Lung (tissue), 12 donors: ENCODE data around the gene SLC35E3. TPM values are rescaled to one million over a fixed set of nuclear protein-coding genes. Genes with fewer than 3 reads are reported as not detected.
"Not testable (repeated sequence)": the region's sequence is repeated elsewhere in the genome, so short reads cannot be mapped to it uniquely, and the experiment has no call there.

Source experiments
- ATAC-seq: fragments of 200-7000 bp; cut with Tn5 transposase; one replicate; pipeline ENCODE4 v1.9.1; 2020; ENCODE audit warnings: moderate number of reproducible peaks; ENCODE audit not compliant: insufficient read depth, low FRiP score
- DNase-seq, 3 donors: peaks; one replicate each; pipeline ENCODE4 v3.0.0-alpha.2; 2013 to 2017
- H3K27ac ChIP-seq, 2 donors: one replicate each; pipeline ENCODE4 v1.5.1; 2013; ENCODE audit warnings: mild to moderate bottlenecking in 2 of 2, moderate library complexity in 2 of 2, control low read depth in 1 of 2, inconsistent platforms in 1 of 2, low read depth in 1 of 2, low read length in 1 of 2
- H3K27me3 ChIP-seq, 3 donors: one replicate each; pipeline ENCODE4 v1.5.1; 2013; ENCODE audit warnings: low read length in 2 of 3; ENCODE audit not compliant: control insufficient read depth in 3 of 3, insufficient read depth in 3 of 3
- H3K36me3 ChIP-seq, 4 donors: one replicate each; pipeline ENCODE4 v1.5.1; 2013; ENCODE audit warnings: low read length in 4 of 4, mild to moderate bottlenecking in 1 of 4, moderate library complexity in 1 of 4; ENCODE audit not compliant: control insufficient read depth in 4 of 4, insufficient read depth in 4 of 4
- H3K4me1 ChIP-seq, 5 donors: one replicate each; pipeline ENCODE4 v1.5.1; 2013; ENCODE audit warnings: low read length in 5 of 5, mild to moderate bottlenecking in 2 of 5, moderate library complexity in 1 of 5; ENCODE audit not compliant: control insufficient read depth in 5 of 5, insufficient read depth in 5 of 5
- H3K4me3 ChIP-seq: one replicate; pipeline ENCODE4 v1.5.1; 2013; ENCODE audit warnings: mild to moderate bottlenecking, control low read depth, moderate library complexity
- H3K9ac ChIP-seq, 2 donors: one replicate each; pipeline ENCODE4 v1.5.1; 2013; ENCODE audit warnings: low read length in 2 of 2, control low read depth in 1 of 2; ENCODE audit not compliant: insufficient read depth in 1 of 2
- H3K9me3 ChIP-seq, 4 donors: one replicate each; pipeline ENCODE4 v1.5.1; 2013; ENCODE audit warnings: low read length in 3 of 4, mild to moderate bottlenecking in 1 of 4, moderate library complexity in 1 of 4; ENCODE audit not compliant: control insufficient read depth in 4 of 4, insufficient read depth in 3 of 4
- CTCF ChIP-seq: IDR thresholded peaks from 2 replicates; pipeline ENCODE4 v1.5.1; 2012; ENCODE audit warnings: mild to moderate bottlenecking; ENCODE audit errors: control extremely low read depth, extremely low read depth
- WGBS, 2 donors: extraction: QIAGEN DNeasy Blood & Tissue Kit; methylation state at CpG; one replicate each; pipeline ENCODE4 v1.1.7; 2013; 5-methylcytosine and 5-hydroxymethylcytosine counted together
- polyA plus RNA-seq, 2 donors: library from polyadenylated mRNA; stranded (reverse); fragments of 200-250 nt; gene quantifications; one replicate each; pipeline ENCODE4 v1.2.1, GENCODE V29; 2013
- total RNA-seq, 2 donors: library from RNA; depleted of rRNA in 1 of 2; stranded (reverse); fragments of >200 nt in 1 of 2; gene quantifications; one replicate each; pipeline ENCODE4 v1.2.1, GENCODE V29; 2014 to 2021
- donor health status: control.
- donor health status: control.
- donor health status: Bipolar disorder and iron deficiency.
- donor health status: healthy.
- donor health status: DM: yes; HTN: yes; CAD: no.

The SLC35E3 gene
- total and polyA plus RNA-seq, 4 donors, result 4.0 to 14.4 (median 9.0) TPM

- Histone ChIP-seq H3K36me3 (peaks cover 0 to 8% (median 3%) of the 10 kb centered on the region in 4 donors), H3K4me1 (peaks cover 0 to 5% (median 0%) of the 10 kb centered on the region in 5 donors), H3K4me3 (no peak overlapping the region), H3K27ac (no peak overlapping the region), H3K9me3 (no peaks in the 10 kb centered on the region), H3K9ac (no peak overlapping the region), H3K27me3 (peaks cover 0 to 3% (median 0%) of the 10 kb centered on the region in 3 donors)
- TF ChIP-seq CTCF, result no peak
- WGBS, 2 donors, result 85 to 89% methylated on average over 32 of the region's 32 CpGs
- ATAC-seq (no peak), DNase-seq (peak in 1 of 3 donors; percentile 13)
Measured at GRCh38 chr12:68804657-68805591, 58.9 kb downstream of the SLC35E3 start.

DNA sequence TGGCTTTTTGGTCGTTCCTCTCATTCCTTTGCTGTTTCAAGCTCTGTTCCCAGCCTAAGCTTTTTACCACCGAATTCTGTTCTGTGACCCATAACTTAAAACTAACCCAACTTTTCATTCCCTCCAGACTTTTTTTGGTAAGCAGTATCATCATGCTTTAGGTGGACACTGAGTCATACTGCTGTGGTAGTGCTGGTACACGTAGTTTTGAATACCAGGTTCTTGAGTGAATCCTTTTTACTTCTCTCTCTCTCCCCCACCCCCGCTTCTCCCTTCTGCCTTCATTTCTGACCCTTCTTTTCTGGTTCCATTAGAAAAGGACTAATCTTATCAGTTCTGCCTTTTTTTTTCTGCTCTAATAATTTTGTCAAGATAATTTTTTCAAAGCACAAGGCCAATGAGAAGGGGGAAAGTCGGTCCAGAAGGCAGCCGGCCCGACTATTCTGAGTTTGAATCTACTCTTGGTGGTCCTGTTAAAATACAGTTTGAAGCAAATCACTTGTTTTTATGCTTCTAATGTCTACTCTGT, 59.7 kb downstream of the SLC35E3 start:
- TF ChIP-seq CTCF, result no peak
- WGBS, 2 donors, result 95 to 96% methylated on average over 7 of the region's 7 CpGs
- Histone ChIP-seq H3K36me3 (peaks cover 0 to 9% (median 3%) of the 10 kb centered on the region in 4 donors), H3K4me3 (no peak overlapping the region), H3K9me3 (no peaks in the 10 kb centered on the region), H3K9ac (no peak overlapping the region), H3K27ac (no peak overlapping the region), H3K27me3 (peaks cover 0 to 3% (median 0%) of the 10 kb centered on the region in 3 donors), H3K4me1 (peaks cover 0 to 5% (median 0%) of the 10 kb centered on the region in 5 donors)
- ATAC-seq, result no peak
- DNase-seq, result no peak

DNA sequence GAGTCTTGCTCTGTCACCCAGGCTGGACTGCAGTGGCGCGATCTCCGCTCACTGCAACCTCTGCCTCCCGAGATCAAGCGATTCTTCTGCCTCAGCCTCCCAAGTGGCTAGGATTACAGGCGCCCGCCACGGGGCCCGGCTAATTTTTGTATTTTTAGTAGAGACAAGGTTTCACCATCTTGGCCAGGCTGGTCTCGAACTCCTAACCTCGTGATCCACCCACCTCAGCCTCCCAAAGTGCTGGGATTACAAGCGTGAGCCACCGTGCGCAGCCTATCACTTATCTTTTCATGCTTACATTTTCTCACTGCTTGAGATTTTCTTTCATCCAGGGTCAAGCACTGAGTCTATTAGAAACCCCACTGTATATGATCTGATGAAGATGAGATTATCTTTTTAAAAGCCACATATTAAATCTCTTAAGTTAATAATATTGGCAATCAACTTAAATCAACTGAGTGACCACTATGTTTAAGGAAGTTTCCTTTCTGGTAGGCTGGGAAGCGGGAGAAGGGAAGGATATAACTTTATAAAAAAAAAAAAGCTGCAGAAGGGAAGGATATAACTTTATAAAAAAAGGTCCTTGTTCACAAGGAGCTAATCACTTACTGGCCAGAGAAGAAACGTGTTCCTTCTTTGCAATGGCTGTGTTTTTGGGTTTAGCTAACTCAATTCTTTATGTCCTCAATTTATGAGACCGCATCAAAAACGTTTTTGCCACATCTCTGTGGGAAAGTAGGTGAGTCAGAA, 60.7 kb downstream of the SLC35E3 start:
- Histone ChIP-seq H3K27me3 (peaks cover 0 to 3% (median 0%) of the 10 kb centered on the region in 3 donors), H3K9ac (peak overlapping the region in 1 of 2 donors; percentile 90), H3K4me3 (no peak overlapping the region), H3K4me1 (peaks cover 0 to 5% (median 0%) of the 10 kb centered on the region in 5 donors), H3K27ac (no peak overlapping the region), H3K9me3 (no peaks in the 10 kb centered on the region), H3K36me3 (peaks cover 0 to 9% (median 3%) of the 10 kb centered on the region in 4 donors)
- DNase-seq, result peak in 1 of 3 donors; percentile 8
- no peak for TF ChIP-seq CTCF
- WGBS, 2 donors, result 83 to 84% methylated on average over 18 of the region's 18 CpGs
- no peak for ATAC-seq

DNA sequence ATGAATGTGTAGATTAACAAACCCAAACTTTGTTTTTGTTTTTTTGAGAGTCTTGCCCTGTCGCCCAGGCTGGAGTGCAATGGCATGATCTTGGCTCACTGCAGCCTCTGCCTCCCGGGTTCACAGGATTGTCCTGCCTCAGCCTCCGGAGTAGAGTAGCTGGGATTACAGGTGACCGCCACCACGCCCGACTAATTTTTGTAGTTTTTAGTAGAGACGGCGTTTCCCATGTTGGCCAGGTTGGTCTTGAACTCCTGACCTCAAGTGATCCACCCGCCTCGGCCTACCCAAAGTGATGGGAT, 61.2 kb downstream of the SLC35E3 start:
- 13 to 24% methylated on average over 10 of the region's 10 CpGs for WGBS, 2 donors
- H3K27me3 ChIP-seq, ATAC-seq, H3K4me1 ChIP-seq, H3K9me3 ChIP-seq, H3K36me3 ChIP-seq: not testable (repeated sequence)
- Histone ChIP-seq H3K9ac (peak overlapping the region; percentile 82 to 90), H3K27ac (peak overlapping the region; percentile 87 to 88), H3K4me3 (peak overlapping the region; percentile 47)
- DNase-seq, result peak in 1 of 3 donors; percentile 11
